Measurements from ENCODE around the gene SAMD10. TPM values are rescaled to one million over a fixed set of nuclear protein-coding genes. Genes with fewer than 3 reads are reported as not detected.
"Not testable (repeated sequence)": the region's sequence is repeated elsewhere in the genome, so short reads cannot be mapped to it uniquely, and the experiment has no call there.

The SAMD10 gene
- total and polyA plus RNA-seq, 2 donors (not counting 1 experiment from before 2014, with no cell fraction given) = 0.37 to 0.99 TPM

DNA sequence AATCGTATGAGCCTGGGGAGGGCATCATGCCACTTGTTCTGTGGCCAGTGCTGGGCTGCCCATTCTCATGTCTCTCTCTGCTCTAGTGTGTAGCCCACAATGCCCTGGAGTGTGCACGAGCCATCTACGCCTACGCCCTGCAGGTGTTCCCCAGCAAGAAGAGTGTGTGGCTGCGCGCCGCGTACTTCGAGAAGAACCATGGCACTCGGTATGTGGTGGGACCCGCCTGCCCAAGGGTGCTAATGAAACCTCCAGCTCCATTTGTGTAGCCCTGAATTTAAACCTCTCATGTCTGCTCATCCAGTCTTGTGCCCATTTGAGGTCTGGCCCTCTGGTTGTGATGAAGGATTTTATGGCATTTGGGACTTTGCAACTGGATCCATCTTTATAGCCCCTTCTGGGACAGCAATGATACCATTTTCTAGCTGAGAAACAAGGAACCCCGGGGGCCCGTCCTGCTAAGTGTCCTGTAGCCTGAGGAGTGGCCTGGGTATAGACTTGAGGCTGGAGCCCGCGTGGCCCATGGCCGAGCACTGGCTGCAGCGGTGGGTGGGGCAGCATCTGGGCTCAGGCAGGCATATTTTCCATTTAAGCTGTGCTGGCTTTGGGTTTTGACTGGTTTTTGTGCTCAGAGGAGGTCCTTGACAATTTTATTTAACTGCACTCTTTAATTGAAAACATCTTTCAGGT lies 43.4 kb upstream of the SAMD10 start:
- H3K27ac ChIP-seq (ENCODE audit: insufficient read depth, low read length) = no peak overlapping the region
- no peak for TF ChIP-seq EZH2 (IDR thresholded peaks at IDR 0.05; ENCODE audit: low read length, missing control alignments)
- TF ChIP-seq, protein P1, sequence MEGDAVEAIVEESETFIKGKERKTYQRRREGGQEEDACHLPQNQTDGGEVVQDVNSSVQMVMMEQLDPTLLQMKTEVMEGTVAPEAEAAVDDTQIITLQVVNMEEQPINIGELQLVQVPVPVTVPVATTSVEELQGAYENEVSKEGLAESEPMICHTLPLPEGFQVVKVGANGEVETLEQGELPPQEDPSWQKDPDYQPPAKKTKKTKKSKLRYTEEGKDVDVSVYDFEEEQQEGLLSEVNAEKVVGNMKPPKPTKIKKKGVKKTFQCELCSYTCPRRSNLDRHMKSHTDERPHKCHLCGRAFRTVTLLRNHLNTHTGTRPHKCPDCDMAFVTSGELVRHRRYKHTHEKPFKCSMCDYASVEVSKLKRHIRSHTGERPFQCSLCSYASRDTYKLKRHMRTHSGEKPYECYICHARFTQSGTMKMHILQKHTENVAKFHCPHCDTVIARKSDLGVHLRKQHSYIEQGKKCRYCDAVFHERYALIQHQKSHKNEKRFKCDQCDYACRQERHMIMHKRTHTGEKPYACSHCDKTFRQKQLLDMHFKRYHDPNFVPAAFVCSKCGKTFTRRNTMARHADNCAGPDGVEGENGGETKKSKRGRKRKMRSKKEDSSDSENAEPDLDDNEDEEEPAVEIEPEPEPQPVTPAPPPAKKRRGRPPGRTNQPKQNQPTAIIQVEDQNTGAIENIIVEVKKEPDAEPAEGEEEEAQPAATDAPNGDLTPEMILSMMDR (conservative IDR thresholded peaks at IDR 0.05 in 1 of 2, IDR thresholded peaks at IDR 0.05 in 1 of 2; ENCODE audit: low read depth in 1 of 2, low read length in 2 of 2) = no peak
- H3K79me2 ChIP-seq (ENCODE audit: control insufficient read depth, insufficient read depth, low read length) = no peaks in the 10 kb centered on the region
- no peak overlapping the region for H3K4me2 ChIP-seq (ENCODE audit: extremely low read depth, insufficient read depth, low read length)
- H3K4me1 ChIP-seq (ENCODE audit: control insufficient read depth, extremely low read depth, insufficient read depth, low read length) = no peaks in the 10 kb centered on the region
- H3K27me3 ChIP-seq (ENCODE audit: control insufficient read depth, insufficient read depth, low read length) = no peaks in the 10 kb centered on the region
- H2AFZ ChIP-seq (ENCODE audit: low read length) = no peak overlapping the region
- no peaks in the 10 kb centered on the region for H4K20me1 ChIP-seq (ENCODE audit: control insufficient read depth, extremely low read depth, insufficient read depth, low read length)
- DNase-seq (ENCODE audit: low read depth in 2 of 2) = no peak
- no peak overlapping the region for H3K4me3 ChIP-seq (replicated peaks in 1 of 4; ENCODE audit: control extremely low read depth in 1 of 4, insufficient read depth in 1 of 4, low read depth in 3 of 4, low read length in 4 of 4)
- H3K36me3 ChIP-seq (ENCODE audit: control insufficient read depth, insufficient read depth, low read length) = peaks cover 34% of the 10 kb centered on the region
- H3K9me3 ChIP-seq (ENCODE audit: control insufficient read depth, insufficient read depth, low read depth, low read length) = no peaks in the 10 kb centered on the region
- no peak overlapping the region for H3K9ac ChIP-seq (ENCODE audit: insufficient read depth, low read length)

DNA sequence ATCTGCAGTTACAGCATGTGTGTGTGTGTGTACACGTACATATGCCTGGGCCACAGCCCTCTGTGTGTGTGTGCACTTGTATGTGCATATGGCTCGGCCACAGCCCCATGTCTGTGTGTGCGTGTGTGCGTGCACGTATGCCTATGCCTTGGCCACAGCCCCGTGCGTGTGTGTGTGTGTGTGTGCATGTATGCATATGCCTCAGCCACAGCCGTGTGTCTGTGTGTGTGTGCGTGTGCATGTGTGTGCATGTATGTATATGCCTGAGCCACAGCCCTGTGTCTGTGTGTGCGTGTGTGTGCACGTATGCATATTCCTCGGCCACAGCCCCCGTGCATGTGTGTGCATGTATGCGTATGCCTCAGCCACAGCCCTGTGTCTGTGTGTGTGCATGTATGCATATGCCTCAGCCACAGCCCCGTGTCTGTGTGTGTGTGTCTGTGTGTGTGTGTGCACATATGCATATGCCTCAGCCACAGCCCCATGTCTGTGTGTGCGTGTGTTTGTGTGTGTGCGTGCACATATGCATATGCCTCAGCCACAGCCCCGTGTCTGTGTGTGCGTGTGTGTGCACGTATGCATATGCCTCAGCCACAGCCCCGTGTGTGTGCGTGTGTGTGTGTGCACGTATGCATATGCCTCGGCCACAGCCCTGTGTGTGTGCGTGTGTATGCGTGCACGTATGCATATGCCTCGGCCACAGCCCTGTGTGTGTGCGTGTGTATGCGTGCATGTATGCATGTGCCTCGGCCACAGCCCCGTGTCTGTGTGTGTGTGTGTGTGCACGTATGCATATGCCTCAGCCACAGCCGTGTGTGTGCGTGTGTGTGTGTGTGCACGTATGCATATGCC lies 41.9 kb upstream of the SAMD10 start:
- Histone ChIP-seq H3K27ac (ENCODE audit: insufficient read depth, low read length) (no peak overlapping the region), H3K79me2 (ENCODE audit: control insufficient read depth, insufficient read depth, low read length) (no peaks in the 10 kb centered on the region), H3K27me3 (ENCODE audit: control insufficient read depth, insufficient read depth, low read length) (no peaks in the 10 kb centered on the region), H3K4me2 (ENCODE audit: extremely low read depth, insufficient read depth, low read length) (no peak overlapping the region), H3K9ac (ENCODE audit: insufficient read depth, low read length) (no peak overlapping the region), H4K20me1 (ENCODE audit: control insufficient read depth, extremely low read depth, insufficient read depth, low read length) (no peaks in the 10 kb centered on the region), H3K36me3 (ENCODE audit: control insufficient read depth, insufficient read depth, low read length) (peaks cover 29% of the 10 kb centered on the region), H2AFZ (ENCODE audit: low read length) (no peak overlapping the region), H3K9me3 (ENCODE audit: control insufficient read depth, insufficient read depth, low read depth, low read length) (no peaks in the 10 kb centered on the region), H3K4me3 (replicated peaks in 1 of 4; ENCODE audit: control extremely low read depth in 1 of 4, insufficient read depth in 1 of 4, low read depth in 3 of 4, low read length in 4 of 4) (no peak overlapping the region), H3K4me1 (ENCODE audit: control insufficient read depth, extremely low read depth, insufficient read depth, low read length) (no peaks in the 10 kb centered on the region)
- TF ChIP-seq EZH2 (IDR thresholded peaks at IDR 0.05; ENCODE audit: low read length, missing control alignments) = no peak
- TF ChIP-seq, protein P1 (conservative IDR thresholded peaks at IDR 0.05 in 1 of 2, IDR thresholded peaks at IDR 0.05 in 1 of 2; ENCODE audit: low read depth in 1 of 2, low read length in 2 of 2) = no peak
- DNase-seq (ENCODE audit: low read depth in 2 of 2) = no peak

DNA sequence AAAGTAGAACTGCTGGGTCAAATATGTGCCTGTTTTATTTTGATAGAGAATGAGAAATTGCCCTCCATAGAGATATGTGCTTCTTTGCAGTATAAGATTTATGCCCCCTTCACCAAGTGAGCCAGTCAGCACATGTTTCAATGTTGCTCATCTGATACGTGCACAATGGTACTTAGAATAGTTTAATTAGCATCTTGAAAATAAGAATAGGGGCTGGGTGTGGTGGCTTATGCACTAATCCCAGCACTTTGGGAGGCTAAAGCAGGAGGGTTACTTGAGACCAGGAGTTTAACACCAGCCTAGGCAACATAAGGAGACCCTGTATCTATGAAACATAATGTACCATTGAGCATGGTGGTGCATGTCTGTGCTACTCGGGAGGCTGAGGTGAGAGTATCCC lies 36.2 kb upstream of the SAMD10 start:
- Histone ChIP-seq H3K4me2 (ENCODE audit: extremely low read depth, insufficient read depth, low read length) (no peak overlapping the region), H3K27ac (ENCODE audit: insufficient read depth, low read length) (no peak overlapping the region), H2AFZ (ENCODE audit: low read length) (no peak overlapping the region), H3K4me3 (replicated peaks in 1 of 4; ENCODE audit: control extremely low read depth in 1 of 4, insufficient read depth in 1 of 4, low read depth in 3 of 4, low read length in 4 of 4) (no peak overlapping the region), H3K27me3 (ENCODE audit: control insufficient read depth, insufficient read depth, low read length) (no peaks in the 10 kb centered on the region), H3K79me2 (ENCODE audit: control insufficient read depth, insufficient read depth, low read length) (no peaks in the 10 kb centered on the region), H3K9me3 (ENCODE audit: control insufficient read depth, insufficient read depth, low read depth, low read length) (no peaks in the 10 kb centered on the region), H4K20me1 (ENCODE audit: control insufficient read depth, extremely low read depth, insufficient read depth, low read length) (no peaks in the 10 kb centered on the region), H3K36me3 (ENCODE audit: control insufficient read depth, insufficient read depth, low read length) (peaks cover 18% of the 10 kb centered on the region), H3K4me1 (ENCODE audit: control insufficient read depth, extremely low read depth, insufficient read depth, low read length) (no peaks in the 10 kb centered on the region), H3K9ac (ENCODE audit: insufficient read depth, low read length) (no peak overlapping the region)
- no peak for DNase-seq (ENCODE audit: low read depth in 2 of 2)
- TF ChIP-seq EZH2 (IDR thresholded peaks at IDR 0.05; ENCODE audit: low read length, missing control alignments) = no peak
- TF ChIP-seq, protein P1 (conservative IDR thresholded peaks at IDR 0.05 in 1 of 2, IDR thresholded peaks at IDR 0.05 in 1 of 2; ENCODE audit: low read depth in 1 of 2, low read length in 2 of 2) = no peak

DNA sequence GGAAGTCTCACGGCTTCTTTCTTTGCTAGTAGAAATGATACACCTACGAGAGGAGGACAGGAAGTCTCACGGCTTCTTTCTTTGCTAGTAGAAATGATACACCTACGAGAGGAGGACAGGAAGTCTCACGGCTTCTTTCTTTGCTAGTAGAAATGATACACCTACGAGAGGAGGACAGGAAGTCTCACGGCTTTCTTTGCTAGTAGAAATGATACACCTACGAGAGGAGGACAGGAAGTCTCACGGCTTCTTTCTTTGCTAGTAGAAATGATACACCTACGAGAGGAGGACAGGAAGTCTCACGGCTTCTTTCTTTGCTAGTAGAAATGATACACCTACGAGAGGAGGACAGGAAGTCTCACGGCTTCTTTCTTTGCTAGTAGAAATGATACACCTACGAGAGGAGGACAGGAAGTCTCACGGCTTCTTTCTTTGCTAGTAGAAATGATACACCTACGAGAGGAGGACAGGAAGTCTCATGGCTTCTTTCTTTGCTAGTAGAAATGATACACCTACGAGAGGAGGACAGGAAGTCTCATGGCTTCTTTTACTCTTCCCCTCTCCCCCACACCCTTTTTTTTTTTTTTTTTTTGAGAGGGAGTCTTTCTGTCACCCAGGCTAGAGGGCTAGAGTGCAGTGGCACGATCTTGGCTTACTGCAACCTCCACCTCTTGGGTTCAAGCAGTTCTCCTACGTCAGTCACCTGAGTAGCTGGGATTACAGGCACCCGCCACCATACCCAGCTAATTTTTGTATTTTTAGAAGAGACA lies 33.1 kb upstream of the SAMD10 start:
- H3K4me1 ChIP-seq (ENCODE audit: control insufficient read depth, extremely low read depth, insufficient read depth, low read length); H3K27ac ChIP-seq (ENCODE audit: insufficient read depth, low read length); H3K9ac ChIP-seq (ENCODE audit: insufficient read depth, low read length); H3K4me2 ChIP-seq (ENCODE audit: extremely low read depth, insufficient read depth, low read length); DNase-seq (ENCODE audit: low read depth in 2 of 2); H3K9me3 ChIP-seq (ENCODE audit: control insufficient read depth, insufficient read depth, low read depth, low read length); H3K4me3 ChIP-seq (replicated peaks in 1 of 4; ENCODE audit: control extremely low read depth in 1 of 4, insufficient read depth in 1 of 4, low read depth in 3 of 4, low read length in 4 of 4); H2AFZ ChIP-seq (ENCODE audit: low read length); H3K27me3 ChIP-seq (ENCODE audit: control insufficient read depth, insufficient read depth, low read length); H4K20me1 ChIP-seq (ENCODE audit: control insufficient read depth, extremely low read depth, insufficient read depth, low read length); H3K79me2 ChIP-seq (ENCODE audit: control insufficient read depth, insufficient read depth, low read length): not testable (repeated sequence)
- peaks cover 22% of the 10 kb centered on the region for H3K36me3 ChIP-seq (ENCODE audit: control insufficient read depth, insufficient read depth, low read length)

Measured in fibroblast of lung (primary cell).